Endodermal cell (in vitro differentiated cells): ENCODE measurements around the gene AKAP13. TPM values are rescaled to one million over a fixed set of nuclear protein-coding genes. Genes with fewer than 3 reads are reported as not detected.

Experiments
- DNase-seq: peaks from one replicate; pipeline ENCODE4 v3.0.0-alpha.2; 2017
- H3K27ac ChIP-seq: 2 replicates; pipeline ENCODE4 v1.5.1; 2013; ENCODE audit warnings: mild to moderate bottlenecking, low read depth, low read length, moderate library complexity
- H3K27me3 ChIP-seq: 2 replicates; pipeline ENCODE4 v1.6.1; 2013; ENCODE audit warnings: mild to moderate bottlenecking, low read length, moderate library complexity; ENCODE audit not compliant: insufficient read depth, control insufficient read depth, poor library complexity, severe bottlenecking
- H3K36me3 ChIP-seq: 2 replicates; pipeline ENCODE4 v1.7.0; 2013; ENCODE audit warnings: mild to moderate bottlenecking, low read length, moderate library complexity; ENCODE audit not compliant: control insufficient read depth, insufficient read depth
- H3K4me1 ChIP-seq: one replicate; pipeline ENCODE4 v1.7.0; 2013; ENCODE audit warnings: low read length; ENCODE audit not compliant: control insufficient read depth, insufficient read depth
- H3K4me3 ChIP-seq: 2 replicates; pipeline ENCODE4 v1.5.1; 2013; ENCODE audit warnings: mild to moderate bottlenecking, low read length, moderate library complexity
- H3K9ac ChIP-seq: 2 replicates; pipeline ENCODE4 v1.6.1; 2013; ENCODE audit warnings: mild to moderate bottlenecking, low read length, moderate library complexity; ENCODE audit not compliant: poor library complexity, severe bottlenecking; ENCODE audit errors: extremely low read depth
- H3K9me3 ChIP-seq: 2 replicates; pipeline ENCODE4 v1.6.1; 2013; ENCODE audit warnings: mild to moderate bottlenecking, low read length, moderate library complexity; ENCODE audit not compliant: control insufficient read depth
- H3K27ac Mint-ChIP-seq: 2 replicates; pipeline ENCODE4 v1.8.0; 2020; ENCODE audit warnings: mixed read lengths
- H3K27me3 Mint-ChIP-seq: 2 replicates; pipeline ENCODE4 v1.8.0; 2021; ENCODE audit warnings: mild to moderate bottlenecking, mixed read lengths; ENCODE audit not compliant: insufficient read depth
- H3K36me3 Mint-ChIP-seq: 2 replicates; pipeline ENCODE4 v1.8.0; 2020; ENCODE audit warnings: low read depth, mixed read lengths
- H3K4me1 Mint-ChIP-seq: 2 replicates; pipeline ENCODE4 v1.8.0; 2020; ENCODE audit warnings: mixed read lengths
- H3K4me3 Mint-ChIP-seq: 2 replicates; pipeline ENCODE4 v1.8.0; 2020; ENCODE audit warnings: mild to moderate bottlenecking, moderate library complexity, mixed read lengths
- H3K9me3 Mint-ChIP-seq: 2 replicates; pipeline ENCODE4 v1.8.0; 2020; ENCODE audit warnings: mild to moderate bottlenecking, mixed read lengths
- CTCF ChIP-seq: fragments of 200-600 bp; sonication (generic); conservative IDR thresholded peaks from 2 replicates; pipeline ENCODE4 v1.5.0; 2021; ENCODE audit warnings: antibody characterized with exemption, mild to moderate bottlenecking
- WGBS, 2 experiments: methylation state at CpG; one replicate each; pipeline versions ENCODE4 v1.1.5 to v1.1.7; 2013; ENCODE audit warnings: missing lambda C conversion rate in 2 of 2, mixed read lengths in 1 of 2; ENCODE audit not compliant: insufficient coverage in 1 of 2, insufficient read length in 1 of 2; 5-methylcytosine and 5-hydroxymethylcytosine counted together
- total RNA-seq, 2 donors: library from RNA; stranded (reverse); fragmentation: NEBNext Ultra II Directional in 1 of 2; extraction: Animal tissue kit (Norgen Biotek cat#: 25700) in 1 of 2; gene quantifications; 2 replicates in 1 of 2; 3 replicates in 1 of 2; pipeline ENCODE4 v1.2.1, GENCODE V29; 2021

The AKAP13 gene
- total RNA-seq, 2 donors from 2014 or later: 115 to 131 TPM

- 90 to 100% methylated on average over 3 of the region's 3 CpGs for WGBS, 2 experiments
- Mint-ChIP-seq H3K4me1 (peaks cover 43% of the 10 kb centered on the region), H3K9me3 (no peaks in the 10 kb centered on the region), H3K36me3 (peaks cover 12% of the 10 kb centered on the region), H3K4me3 (no peak overlapping the region), H3K27ac (no peak overlapping the region), H3K27me3 (no peaks in the 10 kb centered on the region)
- Histone ChIP-seq H3K27me3 (no peaks in the 10 kb centered on the region), H3K4me1 (peaks cover 5% of the 10 kb centered on the region), H3K4me3 (no peak overlapping the region), H3K9ac (no peak overlapping the region), H3K36me3 (peaks cover 36% of the 10 kb centered on the region), H3K27ac (no peak overlapping the region), H3K9me3 (no peaks in the 10 kb centered on the region)
- no peak for TF ChIP-seq CTCF
- no peak for DNase-seq
Observed at GRCh38 chr15:85489773-85490493, 109.5 kb downstream of the AKAP13 start.

GRCh38 chr15:85490856-85491255 lies 110.5 kb downstream of the AKAP13 start:
- no peak for DNase-seq
- Histone ChIP-seq H3K9ac (no peak overlapping the region), H3K4me3 (no peak overlapping the region), H3K4me1 (peaks cover 11% of the 10 kb centered on the region), H3K36me3 (peaks cover 36% of the 10 kb centered on the region), H3K9me3 (no peaks in the 10 kb centered on the region), H3K27ac (no peak overlapping the region), H3K27me3 (no peaks in the 10 kb centered on the region)
- Mint-ChIP-seq H3K27me3 (no peaks in the 10 kb centered on the region), H3K36me3 (peaks cover 12% of the 10 kb centered on the region), H3K27ac (no peak overlapping the region), H3K4me1 (peaks cover 46% of the 10 kb centered on the region), H3K4me3 (no peak overlapping the region), H3K9me3 (no peaks in the 10 kb centered on the region)
- WGBS, 2 experiments: 94 to 100% methylated on average over 1 of the region's 1 CpG
- no peak for TF ChIP-seq CTCF

- H3K9me3 ChIP-seq: no peaks in the 10 kb centered on the region
- TF ChIP-seq CTCF: no peak
- no peak overlapping the region for H3K4me3 Mint-ChIP-seq
- no peaks in the 10 kb centered on the region for H3K27me3 Mint-ChIP-seq
- peaks cover 29% of the 10 kb centered on the region for H3K36me3 ChIP-seq
- H3K27me3 ChIP-seq: no peaks in the 10 kb centered on the region
- 90 to 100% methylated on average over 3 to 4 of the region's 4 CpGs for WGBS, 2 experiments
- no peaks in the 10 kb centered on the region for H3K9me3 Mint-ChIP-seq
- DNase-seq: no peak
- H3K27ac ChIP-seq: no peak overlapping the region
- H3K4me1 Mint-ChIP-seq: peaks cover 54% of the 10 kb centered on the region
- H3K4me1 ChIP-seq: peaks cover 18% of the 10 kb centered on the region
- H3K4me3 ChIP-seq: no peak overlapping the region
- H3K27ac Mint-ChIP-seq: no peak overlapping the region
- peaks cover 9% of the 10 kb centered on the region for H3K36me3 Mint-ChIP-seq
- H3K9ac ChIP-seq: no peak overlapping the region
Observed at GRCh38 chr15:85491691-85492090, 111.3 kb downstream of the AKAP13 start.
